Colonic mucosa (tissue), 4 donors: ENCODE results near the gene SPTB. TPM values are rescaled to one million over a fixed set of nuclear protein-coding genes. Genes with fewer than 3 reads are reported as not detected.

Experiments used
- DNase-seq: peaks from one replicate; pipeline ENCODE4 v3.0.0-alpha.2; 2020
- H3K27ac ChIP-seq: fragments of 200-600 bp; one replicate; pipeline ENCODE4 v1.8.0; 2021
- H3K27me3 ChIP-seq: fragments of 200-600 bp; one replicate; pipeline ENCODE4 v1.8.0; 2021
- H3K36me3 ChIP-seq: fragments of 200-600 bp; one replicate; pipeline ENCODE4 v1.8.0; 2021
- H3K4me1 ChIP-seq: fragments of 200-600 bp; one replicate; pipeline ENCODE4 v1.8.0; 2021; ENCODE audit warnings: mild to moderate bottlenecking
- H3K4me3 ChIP-seq: fragments of 200-600 bp; one replicate; pipeline ENCODE4 v1.8.0; 2021
- H3K9ac ChIP-seq, 2 donors: one replicate each; pipeline ENCODE4 v1.7.0; 2013; ENCODE audit warnings: control low read depth in 2 of 2, low read depth in 2 of 2, low read length in 2 of 2
- H3K9me3 ChIP-seq: fragments of 200-600 bp; one replicate; pipeline ENCODE4 v1.8.0; 2021
- intact Hi-C: fragments of 100-400 bp; cut with DNase I; formaldehyde crosslinking; loops from one replicate; pipeline ENCODE4 v1.14.1; 2022
- total RNA-seq, 2 donors: library from RNA; stranded (reverse); fragmentation: NEBNext Ultra II Directional in 1 of 2; extraction: Animal tissue kit (Norgen Biotek cat#: 25700) in 1 of 2; gene quantifications; one replicate each; pipeline ENCODE4 v1.2.1, GENCODE V29; 2021
- TF ChIP-seq, protein P1 (sequence below): fragments of 200-600 bp; IDR thresholded peaks from one replicate; pipeline ENCODE4 v1.8.0; 2022; ENCODE audit warnings: antibody characterized with exemption, mild to moderate bottlenecking
- donor health status: healthy.
- donor health status: DM: no; HTN: no; CAD: no.
- donor health status: DM: no; HTN: no; CAD: no.

The SPTB gene
- total RNA-seq, 2 donors from 2014 or later, result 0.42 to 0.52 TPM

DNA sequence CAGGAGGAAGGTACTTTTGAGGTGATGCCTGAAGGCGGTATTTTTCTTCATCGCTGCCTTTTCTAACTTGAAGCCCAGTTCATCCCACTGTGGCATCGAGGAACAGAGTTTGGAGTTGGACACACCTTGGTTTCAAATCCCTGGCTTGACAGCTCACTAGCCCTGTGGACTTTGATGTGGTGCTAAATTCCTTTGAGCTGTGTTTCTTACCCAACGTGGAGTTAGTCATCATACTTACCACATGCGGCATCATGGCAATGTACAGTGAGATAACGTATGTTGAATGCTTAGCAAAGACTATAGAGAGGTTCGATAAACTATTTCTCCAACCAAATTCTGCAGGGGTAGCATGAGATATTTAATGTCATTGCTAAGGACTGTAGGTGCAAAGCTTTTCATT lies 172.0 kb downstream of the SPTB start:
- Histone ChIP-seq H3K4me3 (no peak overlapping the region), H3K36me3 (no peaks in the 10 kb centered on the region), H3K27me3 (no peaks in the 10 kb centered on the region), H3K9ac (peak overlapping the region in 1 of 2 donors; percentile 66), H3K4me1 (peaks cover 10% of the 10 kb centered on the region), H3K9me3 (no peaks in the 10 kb centered on the region), H3K27ac (peak overlapping the region; percentile 26)
- DNase-seq, result no peak
- TF ChIP-seq, protein P1, sequence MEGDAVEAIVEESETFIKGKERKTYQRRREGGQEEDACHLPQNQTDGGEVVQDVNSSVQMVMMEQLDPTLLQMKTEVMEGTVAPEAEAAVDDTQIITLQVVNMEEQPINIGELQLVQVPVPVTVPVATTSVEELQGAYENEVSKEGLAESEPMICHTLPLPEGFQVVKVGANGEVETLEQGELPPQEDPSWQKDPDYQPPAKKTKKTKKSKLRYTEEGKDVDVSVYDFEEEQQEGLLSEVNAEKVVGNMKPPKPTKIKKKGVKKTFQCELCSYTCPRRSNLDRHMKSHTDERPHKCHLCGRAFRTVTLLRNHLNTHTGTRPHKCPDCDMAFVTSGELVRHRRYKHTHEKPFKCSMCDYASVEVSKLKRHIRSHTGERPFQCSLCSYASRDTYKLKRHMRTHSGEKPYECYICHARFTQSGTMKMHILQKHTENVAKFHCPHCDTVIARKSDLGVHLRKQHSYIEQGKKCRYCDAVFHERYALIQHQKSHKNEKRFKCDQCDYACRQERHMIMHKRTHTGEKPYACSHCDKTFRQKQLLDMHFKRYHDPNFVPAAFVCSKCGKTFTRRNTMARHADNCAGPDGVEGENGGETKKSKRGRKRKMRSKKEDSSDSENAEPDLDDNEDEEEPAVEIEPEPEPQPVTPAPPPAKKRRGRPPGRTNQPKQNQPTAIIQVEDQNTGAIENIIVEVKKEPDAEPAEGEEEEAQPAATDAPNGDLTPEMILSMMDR, result no peak
- intact Hi-C loops, result no loop called here

DNA sequence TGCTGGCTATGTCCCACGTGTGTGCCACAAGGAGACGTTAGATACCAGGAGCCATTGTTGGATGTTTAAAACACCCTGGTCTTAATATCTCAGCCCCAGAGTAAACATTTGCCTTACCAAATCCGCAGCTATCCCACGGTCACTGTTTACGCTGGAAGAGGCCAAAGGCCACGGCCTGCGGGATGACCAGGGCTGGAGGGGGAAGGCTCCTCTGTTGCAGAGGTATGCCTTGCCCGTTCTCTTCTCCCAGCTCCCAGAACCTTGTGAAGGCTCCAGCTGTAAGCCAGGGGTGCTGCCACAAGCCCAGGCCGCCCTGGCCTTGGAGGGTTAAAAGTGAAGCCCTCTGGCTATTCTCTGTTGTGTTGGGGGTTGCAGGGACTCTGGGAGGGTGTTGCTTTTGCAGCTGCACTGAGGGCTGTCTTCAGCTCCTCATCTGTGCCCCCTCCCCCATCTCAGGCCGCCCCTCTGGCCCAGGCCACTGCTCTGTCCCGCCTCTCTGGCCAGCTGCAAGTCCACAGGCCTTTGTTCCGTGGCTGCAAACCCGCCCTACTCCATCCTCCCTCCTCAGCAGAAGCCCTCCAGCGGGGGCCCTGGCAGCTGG lies 173.0 kb downstream of the SPTB start:
- DNase-seq, result no peak
- Histone ChIP-seq H3K9ac (peak overlapping the region; percentile 48 to 95), H3K4me1 (peaks cover 13% of the 10 kb centered on the region), H3K27ac (peak overlapping the region; percentile 84), H3K9me3 (no peaks in the 10 kb centered on the region), H3K36me3 (no peaks in the 10 kb centered on the region), H3K27me3 (no peaks in the 10 kb centered on the region), H3K4me3 (no peak overlapping the region)
- intact Hi-C loops, result no loop called here
- TF ChIP-seq, protein P1, result no peak

DNA sequence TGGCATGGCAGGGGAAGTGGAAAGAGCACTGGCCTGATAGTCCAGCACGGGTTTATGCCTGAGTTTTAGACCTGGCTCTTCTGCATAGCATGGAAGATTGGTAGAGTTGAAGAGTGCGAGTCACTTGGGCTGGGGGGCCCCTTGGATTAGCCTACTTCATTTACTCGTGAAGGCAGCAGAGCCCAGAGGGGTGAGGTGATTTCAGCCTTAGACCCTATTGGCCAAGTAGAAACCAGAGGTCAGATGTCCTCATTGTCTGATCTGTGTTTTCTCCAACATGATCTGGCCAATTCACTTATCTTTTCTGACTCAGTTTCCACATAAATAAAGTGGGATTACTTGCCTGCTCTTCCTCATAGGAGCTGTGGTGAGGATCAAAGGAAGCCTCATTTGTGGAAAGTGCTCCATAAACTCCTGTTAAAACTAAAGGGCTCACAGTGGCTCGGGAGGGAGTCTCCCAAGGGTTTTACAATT lies 173.6 kb downstream of the SPTB start:
- DNase-seq, result no peak
- TF ChIP-seq, protein P1, result no peak
- intact Hi-C loops, result no loop called here
- peak overlapping the region; percentile 69 for H3K4me3 ChIP-seq
- H3K4me1 ChIP-seq, result peaks cover 13% of the 10 kb centered on the region
- peak overlapping the region; percentile 84 for H3K27ac ChIP-seq
- peak overlapping the region; percentile 16 to 95 for H3K9ac ChIP-seq
- H3K27me3 ChIP-seq, result no peaks in the 10 kb centered on the region
- H3K9me3 ChIP-seq, result no peaks in the 10 kb centered on the region
- H3K36me3 ChIP-seq, result no peaks in the 10 kb centered on the region

DNA sequence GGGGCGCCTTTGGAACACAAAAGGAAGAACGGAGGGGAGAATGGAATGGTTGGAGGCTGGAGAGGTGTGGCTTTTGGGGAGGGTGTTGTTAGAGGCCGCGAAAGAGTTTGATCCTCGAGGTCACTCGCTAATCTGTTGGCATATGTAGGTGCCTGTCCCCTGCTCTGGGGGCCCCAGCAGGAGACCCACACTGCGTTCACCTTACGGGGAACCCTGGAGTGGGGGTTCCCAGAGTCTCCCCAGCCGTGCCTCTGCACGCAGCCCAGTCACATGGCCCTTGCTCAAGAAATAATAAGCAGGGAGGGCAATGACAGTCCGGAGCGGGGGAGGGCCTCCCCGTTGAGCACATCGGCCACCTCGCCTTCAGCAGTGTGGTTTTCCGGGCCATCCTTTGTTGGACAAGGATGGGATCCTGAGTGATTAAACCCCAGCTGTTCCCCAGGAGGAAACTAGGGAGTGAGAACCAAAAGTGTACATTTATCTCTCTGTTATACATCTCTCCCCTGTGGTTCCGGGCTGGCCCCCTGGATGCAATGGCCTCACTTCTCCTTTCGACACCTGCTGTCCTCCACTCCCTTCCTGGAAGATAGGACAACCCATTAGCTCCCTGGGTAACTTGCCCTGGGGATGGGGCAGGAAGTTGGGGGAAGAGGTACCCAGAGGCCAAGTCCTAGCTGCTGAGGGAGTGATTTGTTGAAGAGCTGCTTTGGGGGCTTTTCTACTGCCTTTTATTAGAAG lies 174.2 kb downstream of the SPTB start:
- Histone ChIP-seq H3K4me3 (peak overlapping the region; percentile 69), H3K27ac (peak overlapping the region; percentile 84), H3K4me1 (peaks cover 13% of the 10 kb centered on the region), H3K27me3 (no peaks in the 10 kb centered on the region), H3K36me3 (no peaks in the 10 kb centered on the region), H3K9ac (peak overlapping the region; percentile 86 to 95), H3K9me3 (no peaks in the 10 kb centered on the region)
- intact Hi-C loops, result no loop called here
- TF ChIP-seq, protein P1, result no peak
- peak; percentile 60 for DNase-seq

DNA sequence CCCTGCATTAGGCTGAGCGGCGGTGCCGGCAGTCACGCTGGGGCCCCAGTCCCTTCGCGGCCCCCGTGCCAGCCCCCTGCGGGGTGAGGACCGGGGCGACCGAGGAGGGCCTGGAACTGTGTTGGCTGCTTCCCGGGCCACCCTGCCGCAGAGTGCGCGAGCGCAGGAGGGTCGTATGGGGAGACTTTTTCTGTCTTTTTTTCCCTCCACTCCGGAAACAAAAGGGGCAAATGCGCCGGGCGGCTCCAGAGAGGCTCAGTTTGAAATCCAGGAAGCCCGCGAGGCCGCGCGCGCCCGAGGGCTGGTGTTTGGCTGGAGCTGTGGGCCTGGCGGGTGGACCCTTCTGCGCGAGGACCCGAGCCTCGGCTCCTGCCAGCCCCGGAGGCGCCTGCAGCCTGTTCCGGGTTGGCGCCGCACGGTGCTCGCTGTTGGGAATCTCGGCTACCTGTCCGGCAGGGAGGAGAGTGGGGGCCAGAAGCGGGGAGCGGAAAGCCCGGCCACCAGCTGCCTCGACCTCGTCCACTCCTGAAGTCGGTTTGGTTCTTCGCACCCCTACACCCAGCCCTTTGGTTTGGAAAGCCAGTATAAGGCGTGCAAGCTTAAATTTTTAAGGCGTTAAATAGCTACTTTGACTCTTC lies 174.8 kb downstream of the SPTB start:
- Histone ChIP-seq H3K9me3 (no peaks in the 10 kb centered on the region), H3K36me3 (no peaks in the 10 kb centered on the region), H3K4me1 (peaks cover 13% of the 10 kb centered on the region), H3K27me3 (no peaks in the 10 kb centered on the region), H3K9ac (peak overlapping the region; percentile 86 to 95), H3K27ac (peak overlapping the region; percentile 84), H3K4me3 (peak overlapping the region; percentile 69)
- TF ChIP-seq, protein P1, result no peak
- DNase-seq, result peak; percentile 57
- intact Hi-C loops, result no loop called here
